Pancreas (tissue), 10 donors: Measurements from ENCODE around the gene KATNIP. TPM values are rescaled to one million over a fixed set of nuclear protein-coding genes. Genes with fewer than 3 reads are reported as not detected.

Experiments
- ATAC-seq, 4 donors: fragments of 200-7000 bp; cut with Tn5 transposase; one replicate each; pipeline versions ENCODE4 v1.8.0 to v1.9.1; 2020; ENCODE audit warnings: mild to moderate bottlenecking in 4 of 4, moderate library complexity in 4 of 4
- DNase-seq, 6 donors: peaks; one replicate each; pipeline ENCODE4 v3.0.0-alpha.2; 2020
- FAIRE-seq: peaks from 2 replicates; lab custom pipeline; 2012; peaks lifted over from hg19 to GRCh38; lab: Jason Lieb, UNC
- H3K27ac ChIP-seq, 4 donors: fragments of 200-600 bp; sonication (generic); 1 replicate in 3 of 4; 2 replicates in 1 of 4; pipeline versions ENCODE4 v1.5.0 to v1.8.0; 2020
- H3K27me3 ChIP-seq, 4 donors: fragments of 200-600 bp; one replicate each; pipeline ENCODE4 v1.8.0; 2021
- H3K36me3 ChIP-seq, 3 donors: fragments of 200-600 bp; sonication (generic) in 1 of 3; one replicate each; pipeline versions ENCODE4 v1.5.0 to v1.8.0; 2020 to 2021
- H3K4me1 ChIP-seq, 3 donors: fragments of 200-600 bp; one replicate each; pipeline ENCODE4 v1.8.0; 2021
- H3K4me3 ChIP-seq, 4 donors: fragments of 200-600 bp; sonication (generic) in 2 of 4; one replicate each; pipeline versions ENCODE4 v1.5.0 to v1.8.0; 2020 to 2021
- H3K9me3 ChIP-seq, 4 donors: fragments of 200-600 bp; one replicate each; pipeline ENCODE4 v1.8.0; 2021
- CTCF ChIP-seq, 4 donors: fragments of 200-600 bp; sonication (generic) in 3 of 4; IDR thresholded peaks; one replicate each; pipeline versions ENCODE4 v1.5.0 to v1.8.0; 2021; ENCODE audit warnings: antibody characterized with exemption in 4 of 4
- WGBS, 2 donors: extraction: QIAGEN DNeasy Blood & Tissue Kit; methylation state at CpG; one replicate each; pipeline ENCODE4 v1.1.7; 2013; 5-methylcytosine and 5-hydroxymethylcytosine counted together
- intact Hi-C, 3 donors: fragments of 100-400 bp; cut with DNase I; formaldehyde crosslinking; loops; one replicate each; pipeline versions ENCODE4 v1.11.1 to v1.14.2; 2022
- polyA plus RNA-seq, 2 donors: library from polyadenylated mRNA; stranded (reverse); fragments of 200-250 nt; gene quantifications; one replicate each; pipeline ENCODE4 v1.2.3, GENCODE V29; 2013
- total RNA-seq, 6 donors: library from RNA; stranded (reverse); fragmentation: NEBNext Ultra II Directional in 4 of 6; extraction: Animal tissue kit (Norgen Biotek cat#: 25700) in 4 of 6; gene quantifications; one replicate each; pipeline versions ENCODE4 v1.2.1 to v1.2.4, GENCODE V29; 2021 to 2023
- donor health status: healthy with polysubstance abuse.
- donor health status: DM: no; HTN: no; CAD: no; lungs with moderate emphysema.
- donor health status: DM: no; HTN: no; CAD: no.
- donor health status: control.
- donor health status: control.
- donor health status: Bipolar disorder and iron deficiency.
- donor health status: DM: yes; HTN: yes; CAD: no.
- donor health status: DM: no; HTN: no; CAD: no.
- donor health status: DM: no; HTN: no; CAD: no.
- donor health status: DM: yes; HTN: yes; CAD: no.

Gene KATNIP
- total and polyA plus RNA-seq, 8 donors = 10.8 to 26.7 (median 16.1) TPM

GRCh38 chr16:27526180-27526579 is 23.8 kb upstream of the KATNIP start:
- peak in 2 of 4 donors; percentile 58 to 62 for ATAC-seq
- intact Hi-C loops = no loop called here
- WGBS, 2 donors = 74 to 77% methylated on average over 6 of the region's 6 CpGs
- Histone ChIP-seq H3K27ac (no peak overlapping the region), H3K36me3 (peaks cover 6 to 59% (median 33%) of the 10 kb centered on the region in 3 donors), H3K4me3 (no peak overlapping the region), H3K9me3 (no peaks in the 10 kb centered on the region), H3K27me3 (no peaks in the 10 kb centered on the region), H3K4me1 (no peaks in the 10 kb centered on the region)
- TF ChIP-seq CTCF (IDR thresholded peaks at IDR 0.05) = no peak
- FAIRE-seq = no peak
- peak in 5 of 6 donors; percentile 25 to 66 (median 31) for DNase-seq

- Histone ChIP-seq H3K27me3 (no peaks in the 10 kb centered on the region), H3K9me3 (no peaks in the 10 kb centered on the region), H3K4me1 (no peaks in the 10 kb centered on the region), H3K4me3 (no peak overlapping the region), H3K36me3 (peaks cover 6 to 78% (median 33%) of the 10 kb centered on the region in 3 donors), H3K27ac (no peak overlapping the region)
- ATAC-seq = no peak
- FAIRE-seq = no peak
- no peak for TF ChIP-seq CTCF (IDR thresholded peaks at IDR 0.05)
- intact Hi-C loops = no loop called here
- DNase-seq = no peak
- 95 to 97% methylated on average over 4 of the region's 4 CpGs for WGBS, 2 donors
These were observed 21.6 kb upstream of the KATNIP start for GRCh38 chr16:27528294-27528693.

GRCh38 chr16:27529962-27530361 is 20.0 kb upstream of the KATNIP start:
- WGBS, 2 donors = 90 to 96% methylated on average over 6 of the region's 6 CpGs
- H3K36me3 ChIP-seq = peaks cover 5 to 82% (median 34%) of the 10 kb centered on the region in 3 donors

GRCh38 chr16:27531186-27531585 is 18.8 kb upstream of the KATNIP start:
- peaks cover 0 to 84% (median 39%) of the 10 kb centered on the region in 3 donors for H3K36me3 ChIP-seq
- no peak overlapping the region for H3K27ac ChIP-seq
- H3K27me3 ChIP-seq = no peaks in the 10 kb centered on the region
- no peak for TF ChIP-seq CTCF (IDR thresholded peaks at IDR 0.05)
- FAIRE-seq (no peak), DNase-seq (no peak), ATAC-seq (peak in 2 of 4 donors; percentile 49 to 55)
- WGBS, 2 donors = 73 to 75% methylated on average over 2 of the region's 2 CpGs
- no peaks in the 10 kb centered on the region for H3K4me1 ChIP-seq
- H3K9me3 ChIP-seq = no peaks in the 10 kb centered on the region
- H3K4me3 ChIP-seq = no peak overlapping the region
- intact Hi-C loops = no loop called here

More at GRCh38 chr16:27529962-27530361, 20.0 kb upstream of the KATNIP start:
- no peak for TF ChIP-seq CTCF (IDR thresholded peaks at IDR 0.05)
- no peaks in the 10 kb centered on the region for H3K9me3 ChIP-seq
- DNase-seq (no peak), ATAC-seq (peak in 2 of 4 donors; percentile 23 to 32), FAIRE-seq (no peak)
- H3K27ac ChIP-seq = no peak overlapping the region
- no peaks in the 10 kb centered on the region for H3K4me1 ChIP-seq
- no peak overlapping the region for H3K4me3 ChIP-seq
- intact Hi-C loops = no loop called here
- H3K27me3 ChIP-seq = no peaks in the 10 kb centered on the region
